DOHH2 (cell line): ENCODE data around the gene NAV2.

Experiments
- EZH2phosphoT487 ChIP-seq: fragments of 200-600 bp; sonication (generic); IDR thresholded peaks from 2 replicates; pipeline ENCODE4 v1.6.1; 2017; ENCODE audit warnings: borderline replicate concordance, mild to moderate bottlenecking, antibody characterized with exemption, low read length, moderate library complexity, mixed read lengths
- TF ChIP-seq, protein P1 (sequence below): fragments of 200-600 bp; sonication (generic); IDR thresholded peaks from one replicate; pipeline ENCODE4 v1.5.1; 2014; ENCODE audit warnings: antibody characterized with exemption, mild to moderate bottlenecking, low read depth, low read length; ENCODE audit not compliant: poor library complexity, severe bottlenecking

DNA sequence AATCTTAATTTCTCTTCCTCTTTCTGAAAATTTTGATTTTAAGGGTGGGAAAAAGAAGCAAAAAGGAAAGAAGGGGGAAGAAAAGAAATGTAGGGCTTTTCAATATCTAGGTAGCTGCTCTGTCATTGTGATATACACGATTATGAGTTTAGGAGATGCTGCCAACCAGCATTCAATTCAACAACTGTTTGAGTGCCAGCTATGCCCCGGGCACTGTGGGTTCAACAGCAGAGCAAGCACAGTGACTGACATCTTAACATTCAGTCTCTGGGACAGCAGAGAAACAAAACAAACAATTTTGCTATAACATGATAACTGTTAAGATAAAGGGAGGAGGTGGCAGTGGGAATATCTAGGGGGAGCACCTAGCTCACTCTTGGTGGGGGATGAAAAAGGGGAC lies 356.1 kb downstream of the NAV2 start:
- TF ChIP-seq, protein P1, sequence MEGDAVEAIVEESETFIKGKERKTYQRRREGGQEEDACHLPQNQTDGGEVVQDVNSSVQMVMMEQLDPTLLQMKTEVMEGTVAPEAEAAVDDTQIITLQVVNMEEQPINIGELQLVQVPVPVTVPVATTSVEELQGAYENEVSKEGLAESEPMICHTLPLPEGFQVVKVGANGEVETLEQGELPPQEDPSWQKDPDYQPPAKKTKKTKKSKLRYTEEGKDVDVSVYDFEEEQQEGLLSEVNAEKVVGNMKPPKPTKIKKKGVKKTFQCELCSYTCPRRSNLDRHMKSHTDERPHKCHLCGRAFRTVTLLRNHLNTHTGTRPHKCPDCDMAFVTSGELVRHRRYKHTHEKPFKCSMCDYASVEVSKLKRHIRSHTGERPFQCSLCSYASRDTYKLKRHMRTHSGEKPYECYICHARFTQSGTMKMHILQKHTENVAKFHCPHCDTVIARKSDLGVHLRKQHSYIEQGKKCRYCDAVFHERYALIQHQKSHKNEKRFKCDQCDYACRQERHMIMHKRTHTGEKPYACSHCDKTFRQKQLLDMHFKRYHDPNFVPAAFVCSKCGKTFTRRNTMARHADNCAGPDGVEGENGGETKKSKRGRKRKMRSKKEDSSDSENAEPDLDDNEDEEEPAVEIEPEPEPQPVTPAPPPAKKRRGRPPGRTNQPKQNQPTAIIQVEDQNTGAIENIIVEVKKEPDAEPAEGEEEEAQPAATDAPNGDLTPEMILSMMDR, result no peak
- TF ChIP-seq EZH2phosphoT487, result no peak
